Breast epithelium (tissue), 4 donors: Measurements from ENCODE around the gene MBLAC1. TPM values are rescaled to one million over a fixed set of nuclear protein-coding genes. Genes with fewer than 3 reads are reported as not detected.

Source experiments
- DNase-seq, 2 donors: peaks; one replicate each; pipeline ENCODE4 v3.0.0-alpha.2; 2019; ENCODE audit warnings: low spot score in 2 of 2
- H3K27ac ChIP-seq, 2 donors: fragments of 200-600 bp; sonication (generic) in 1 of 2; one replicate each; pipeline ENCODE4 v1.5.1; 2016 to 2019; ENCODE audit warnings: mild to moderate bottlenecking in 1 of 2
- H3K27me3 ChIP-seq, 2 donors: fragments of 200-600 bp; sonication (generic) in 1 of 2; one replicate each; pipeline versions ENCODE4 v1.5.1 to v1.6.0; 2017 to 2019; ENCODE audit warnings: control low read depth in 1 of 2, mild to moderate bottlenecking in 1 of 2
- H3K36me3 ChIP-seq: fragments of 200-600 bp; one replicate; pipeline ENCODE4 v1.5.1; 2019
- H3K4me1 ChIP-seq, 2 donors: fragments of 200-600 bp; sonication (generic); one replicate each; pipeline ENCODE4 v1.5.1; 2016 to 2019; ENCODE audit warnings: control low read depth in 1 of 2
- H3K4me3 ChIP-seq, 3 donors: fragments of 200-600 bp; sonication (generic); 1 replicate in 2 of 3; 2 replicates in 1 of 3; pipeline ENCODE4 v1.5.1; 2016 to 2019; ENCODE audit warnings: mild to moderate bottlenecking in 3 of 3, moderate library complexity in 2 of 3
- H3K9me3 ChIP-seq, 2 donors: fragments of 200-600 bp; sonication (generic) in 1 of 2; one replicate each; pipeline ENCODE4 v1.5.1; 2016 to 2019; ENCODE audit warnings: control low read depth in 1 of 2
- POLR2A ChIP-seq: fragments of 450-650 bp; IDR thresholded peaks from one replicate; pipeline ENCODE4 v1.6.1; 2016; ENCODE audit warnings: antibody characterized with exemption, mild to moderate bottlenecking, moderate library complexity
- POLR2AphosphoS5 ChIP-seq, 3 donors: sonication (generic); formaldehyde crosslinking; IDR thresholded peaks; one replicate each; pipeline ENCODE4 v1.6.1; 2017; ENCODE audit warnings: antibody characterized with exemption in 3 of 3
- intact Hi-C: fragments of 100-400 bp; cut with DNase I; formaldehyde crosslinking; loops from one replicate; pipeline ENCODE4 v1.15.1; 2023; ENCODE audit warnings: low total_unique reads
- total RNA-seq, 3 donors: library from RNA; depleted of rRNA; stranded (reverse); fragments of >200 nt; gene quantifications; one replicate each; pipeline ENCODE4 v1.1.0, GENCODE V29; 2016
- TF ChIP-seq, protein P1 (sequence below), 3 donors: fragments of 450-650 bp; IDR thresholded peaks; one replicate each; pipeline ENCODE4 v1.5.1; 2016 to 2017; ENCODE audit warnings: antibody characterized with exemption in 3 of 3, mild to moderate bottlenecking in 3 of 3, moderate library complexity in 3 of 3

Gene MBLAC1
- total RNA-seq, 3 donors from 2014 or later = 2.7 to 6.9 (median 4.5) TPM

DNA sequence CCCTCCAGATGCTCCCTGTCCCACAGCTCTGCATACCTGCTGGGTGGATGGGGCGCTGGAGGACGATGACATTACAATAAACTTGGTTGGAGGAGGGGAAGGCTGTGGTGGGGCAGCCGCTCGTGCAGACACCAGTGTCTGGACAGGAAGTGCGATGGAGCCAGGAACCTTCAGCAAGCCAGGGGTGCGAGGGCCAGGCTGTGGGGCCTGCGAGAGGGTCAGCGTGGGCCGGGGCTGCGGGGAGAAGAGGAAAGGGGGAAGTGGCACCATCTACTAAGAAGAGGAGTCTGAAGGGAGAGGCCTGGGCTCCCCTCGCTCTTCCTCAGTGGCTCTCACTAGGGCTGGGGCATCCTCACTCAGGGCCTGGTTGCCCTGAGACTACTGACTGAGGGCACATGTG, 18.9 kb upstream of the MBLAC1 start:
- H3K4me1 ChIP-seq = no peaks in the 10 kb centered on the region
- H3K9me3 ChIP-seq = no peaks in the 10 kb centered on the region
- TF ChIP-seq POLR2AphosphoS5 (IDR thresholded peaks at IDR 0.05) = no peak
- H3K36me3 ChIP-seq = no peaks in the 10 kb centered on the region
- H3K27ac ChIP-seq = no peak overlapping the region
- intact Hi-C loops = no loop called here
- H3K27me3 ChIP-seq = no peaks in the 10 kb centered on the region
- H3K4me3 ChIP-seq = no peak overlapping the region
- DNase-seq = no peak

DNA sequence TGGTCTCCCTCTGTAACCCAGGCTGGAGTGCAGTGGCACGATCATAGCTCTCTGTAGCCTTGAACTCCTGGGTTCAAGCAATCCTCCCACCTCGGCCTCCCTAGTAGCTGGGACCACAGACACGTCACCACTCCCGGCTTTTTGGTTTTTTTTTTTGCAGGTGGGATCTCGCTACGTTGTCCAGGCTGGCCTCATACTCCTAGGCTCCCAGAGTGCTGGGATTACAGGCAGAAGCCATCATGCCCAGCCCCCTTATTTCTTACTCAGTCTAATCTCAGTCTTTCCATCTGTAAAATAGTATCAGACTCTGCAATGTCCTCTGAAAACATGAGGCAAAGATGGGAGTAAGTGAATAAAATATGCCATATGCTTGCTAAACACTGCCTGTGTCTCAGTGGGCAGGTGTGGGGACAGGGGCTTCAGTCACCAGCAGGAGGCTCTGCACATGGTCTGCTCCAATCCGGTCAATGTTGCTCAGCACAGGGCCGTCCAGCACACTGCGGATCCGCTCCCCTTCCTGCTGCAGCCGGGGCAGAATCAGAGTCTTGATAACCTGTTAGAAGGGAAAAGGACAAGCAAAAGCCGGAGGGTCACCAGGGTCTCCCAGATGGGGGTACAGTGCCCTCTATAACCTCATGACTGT, 17.1 kb upstream of the MBLAC1 start:
- intact Hi-C loops = no loop called here
- H3K4me1 ChIP-seq = no peaks in the 10 kb centered on the region
- no peak overlapping the region for H3K27ac ChIP-seq
- TF ChIP-seq, protein P1, sequence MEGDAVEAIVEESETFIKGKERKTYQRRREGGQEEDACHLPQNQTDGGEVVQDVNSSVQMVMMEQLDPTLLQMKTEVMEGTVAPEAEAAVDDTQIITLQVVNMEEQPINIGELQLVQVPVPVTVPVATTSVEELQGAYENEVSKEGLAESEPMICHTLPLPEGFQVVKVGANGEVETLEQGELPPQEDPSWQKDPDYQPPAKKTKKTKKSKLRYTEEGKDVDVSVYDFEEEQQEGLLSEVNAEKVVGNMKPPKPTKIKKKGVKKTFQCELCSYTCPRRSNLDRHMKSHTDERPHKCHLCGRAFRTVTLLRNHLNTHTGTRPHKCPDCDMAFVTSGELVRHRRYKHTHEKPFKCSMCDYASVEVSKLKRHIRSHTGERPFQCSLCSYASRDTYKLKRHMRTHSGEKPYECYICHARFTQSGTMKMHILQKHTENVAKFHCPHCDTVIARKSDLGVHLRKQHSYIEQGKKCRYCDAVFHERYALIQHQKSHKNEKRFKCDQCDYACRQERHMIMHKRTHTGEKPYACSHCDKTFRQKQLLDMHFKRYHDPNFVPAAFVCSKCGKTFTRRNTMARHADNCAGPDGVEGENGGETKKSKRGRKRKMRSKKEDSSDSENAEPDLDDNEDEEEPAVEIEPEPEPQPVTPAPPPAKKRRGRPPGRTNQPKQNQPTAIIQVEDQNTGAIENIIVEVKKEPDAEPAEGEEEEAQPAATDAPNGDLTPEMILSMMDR (IDR thresholded peaks at IDR 0.05) = no peak
- TF ChIP-seq POLR2AphosphoS5 (IDR thresholded peaks at IDR 0.05) (no peak), POLR2A (no peak)
- H3K9me3 ChIP-seq = no peaks in the 10 kb centered on the region
- no peaks in the 10 kb centered on the region for H3K36me3 ChIP-seq
- DNase-seq = no peak
- no peak overlapping the region for H3K4me3 ChIP-seq
- no peaks in the 10 kb centered on the region for H3K27me3 ChIP-seq

DNA sequence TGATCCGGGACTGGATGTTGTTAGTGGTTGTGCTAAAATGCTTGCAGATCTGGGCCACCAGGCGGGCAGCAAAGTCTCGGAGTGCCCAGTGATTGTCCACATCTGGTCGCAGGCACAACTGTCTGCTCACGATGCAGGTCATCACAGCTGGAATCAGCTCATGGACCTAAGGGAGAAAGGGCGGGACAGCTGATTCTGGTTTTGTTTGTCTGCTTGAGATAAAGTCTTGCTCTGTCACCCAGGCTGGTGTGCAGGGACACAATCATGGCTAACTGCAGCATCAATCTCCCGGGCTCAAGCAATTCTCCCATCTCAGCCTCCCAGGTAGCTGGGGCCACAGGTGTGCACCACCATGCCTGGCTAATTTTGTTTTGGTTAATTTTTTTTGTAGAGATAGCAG, 15.6 kb upstream of the MBLAC1 start:
- Histone ChIP-seq H3K9me3 (no peaks in the 10 kb centered on the region), H3K27ac (no peak overlapping the region), H3K27me3 (no peaks in the 10 kb centered on the region), H3K4me1 (no peaks in the 10 kb centered on the region), H3K4me3 (no peak overlapping the region), H3K36me3 (no peaks in the 10 kb centered on the region)
- intact Hi-C loops = no loop called here
- no peak for TF ChIP-seq POLR2AphosphoS5 (IDR thresholded peaks at IDR 0.05)
- TF ChIP-seq POLR2A = no peak
- TF ChIP-seq, protein P1 (IDR thresholded peaks at IDR 0.05) = no peak
- no peak for DNase-seq

DNA sequence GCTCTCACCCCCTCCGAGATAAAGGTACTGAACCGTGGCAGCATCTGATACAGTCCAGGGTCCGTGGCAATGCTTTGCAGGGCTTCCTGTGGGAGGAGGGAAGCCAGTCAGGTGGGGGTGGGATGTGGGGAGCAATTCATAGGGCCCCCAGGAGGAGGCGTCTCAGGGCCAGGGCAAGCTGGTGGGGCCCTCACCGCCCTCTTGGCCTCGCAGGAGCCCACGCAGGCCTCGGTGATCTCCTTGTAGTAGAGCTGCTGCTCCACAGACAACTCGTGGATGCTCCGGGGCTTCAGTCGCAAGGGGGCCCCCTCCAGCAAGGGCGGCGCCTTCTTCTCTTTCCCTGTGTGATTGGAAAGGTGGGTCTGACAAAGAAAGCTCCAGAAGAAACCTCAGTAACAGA, 14.9 kb upstream of the MBLAC1 start:
- Histone ChIP-seq H3K4me3 (no peak overlapping the region), H3K36me3 (no peaks in the 10 kb centered on the region), H3K27ac (no peak overlapping the region), H3K27me3 (no peaks in the 10 kb centered on the region), H3K4me1 (no peaks in the 10 kb centered on the region), H3K9me3 (no peaks in the 10 kb centered on the region)
- TF ChIP-seq, protein P1 (IDR thresholded peaks at IDR 0.05) = no peak
- no peak for TF ChIP-seq POLR2A
- no peak for TF ChIP-seq POLR2AphosphoS5 (IDR thresholded peaks at IDR 0.05)
- intact Hi-C loops = no loop called here
- no peak for DNase-seq

DNA sequence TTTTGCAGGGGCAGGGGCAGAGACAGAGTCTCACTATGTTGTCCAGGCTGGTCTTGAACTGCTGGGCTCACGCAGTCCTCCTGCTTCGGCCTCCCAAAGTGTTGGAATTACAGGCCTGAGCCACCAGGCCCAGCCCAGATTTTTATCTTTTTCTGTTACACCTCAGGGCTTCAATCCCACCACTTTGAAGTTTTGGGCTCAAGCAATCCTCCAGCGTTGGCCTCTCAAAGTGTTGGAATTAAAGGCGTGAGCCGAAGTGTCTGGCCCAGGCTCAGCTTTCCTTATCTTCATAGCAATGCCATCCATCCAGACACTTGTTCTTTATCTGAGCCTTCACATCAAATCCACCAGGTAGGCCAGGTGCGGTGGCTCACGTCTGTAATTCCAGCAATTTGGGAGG, 11.7 kb upstream of the MBLAC1 start:
- no peak for TF ChIP-seq POLR2AphosphoS5 (IDR thresholded peaks at IDR 0.05)
- TF ChIP-seq POLR2A = no peak
- TF ChIP-seq, protein P1 (IDR thresholded peaks at IDR 0.05) = no peak
- Histone ChIP-seq H3K36me3 (no peaks in the 10 kb centered on the region), H3K4me1 (peaks cover under 1 to 3% of the 10 kb centered on the region in 2 donors), H3K27me3 (no peaks in the 10 kb centered on the region), H3K4me3 (no peak overlapping the region), H3K9me3 (no peaks in the 10 kb centered on the region), H3K27ac (no peak overlapping the region)
- no peak for DNase-seq
- intact Hi-C loops = loop anchor here (5.0 kb wide), 1 partner anchor 847 kb away; no protein-coding TSS in a partner anchor
